ENCODE measurements around the gene SETBP1.

DNA sequence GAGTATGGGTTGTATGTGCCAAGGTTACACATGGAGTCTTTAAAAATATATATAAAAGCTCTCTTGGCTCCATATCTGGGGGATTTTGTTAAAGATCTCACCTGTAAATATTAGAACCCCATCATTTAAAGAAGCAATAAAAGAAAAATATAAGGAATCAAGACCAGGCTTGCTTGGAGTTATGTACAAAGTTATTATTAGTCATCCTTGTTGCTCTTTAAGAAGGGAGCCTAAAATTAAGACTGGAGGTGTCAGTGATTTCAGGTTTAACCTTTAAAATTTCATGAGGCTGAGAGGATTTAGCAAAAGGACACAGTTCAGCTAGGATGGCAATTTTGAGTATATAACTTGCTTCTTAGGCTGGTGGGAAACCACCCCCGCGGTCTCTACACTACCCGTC, 181.4 kb downstream of the SETBP1 start:
- TF ChIP-seq EZH2 (IDR thresholded peaks at IDR 0.05; ENCODE audit: insufficient read depth, low read length): no peak
- TF ChIP-seq, protein P1, sequence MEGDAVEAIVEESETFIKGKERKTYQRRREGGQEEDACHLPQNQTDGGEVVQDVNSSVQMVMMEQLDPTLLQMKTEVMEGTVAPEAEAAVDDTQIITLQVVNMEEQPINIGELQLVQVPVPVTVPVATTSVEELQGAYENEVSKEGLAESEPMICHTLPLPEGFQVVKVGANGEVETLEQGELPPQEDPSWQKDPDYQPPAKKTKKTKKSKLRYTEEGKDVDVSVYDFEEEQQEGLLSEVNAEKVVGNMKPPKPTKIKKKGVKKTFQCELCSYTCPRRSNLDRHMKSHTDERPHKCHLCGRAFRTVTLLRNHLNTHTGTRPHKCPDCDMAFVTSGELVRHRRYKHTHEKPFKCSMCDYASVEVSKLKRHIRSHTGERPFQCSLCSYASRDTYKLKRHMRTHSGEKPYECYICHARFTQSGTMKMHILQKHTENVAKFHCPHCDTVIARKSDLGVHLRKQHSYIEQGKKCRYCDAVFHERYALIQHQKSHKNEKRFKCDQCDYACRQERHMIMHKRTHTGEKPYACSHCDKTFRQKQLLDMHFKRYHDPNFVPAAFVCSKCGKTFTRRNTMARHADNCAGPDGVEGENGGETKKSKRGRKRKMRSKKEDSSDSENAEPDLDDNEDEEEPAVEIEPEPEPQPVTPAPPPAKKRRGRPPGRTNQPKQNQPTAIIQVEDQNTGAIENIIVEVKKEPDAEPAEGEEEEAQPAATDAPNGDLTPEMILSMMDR (IDR thresholded peaks at IDR 0.05; ENCODE audit: insufficient read depth, low read depth, low read length): no peak

All from astrocyte (in vitro differentiated cells and primary cell).